HUES64 (cell line): ENCODE data around the gene SSBP4. TPM values are rescaled to one million over a fixed set of nuclear protein-coding genes. Genes with fewer than 3 reads are reported as not detected.
"Not testable (repeated sequence)": the region's sequence is repeated elsewhere in the genome, so short reads cannot be mapped to it uniquely, and the experiment has no call there.

Experiments
- H3K27ac ChIP-seq: 2 replicates; pipeline ENCODE4 v1.7.0; 2013; ENCODE audit warnings: low read depth, low read length, inconsistent platforms
- H3K27me3 ChIP-seq: 2 replicates; pipeline ENCODE4 v1.6.1; 2013; ENCODE audit warnings: mild to moderate bottlenecking, low read length; ENCODE audit not compliant: insufficient read depth
- H3K36me3 ChIP-seq: 2 replicates; pipeline ENCODE4 v1.6.1; 2013; ENCODE audit warnings: mild to moderate bottlenecking, low read length; ENCODE audit not compliant: insufficient read depth
- H3K4me1 ChIP-seq: 2 replicates; pipeline ENCODE4 v1.6.1; 2013; ENCODE audit warnings: mild to moderate bottlenecking, low read length, moderate library complexity; ENCODE audit not compliant: insufficient read depth
- H3K4me3 ChIP-seq: 2 replicates; pipeline ENCODE4 v1.5.1; 2013; ENCODE audit warnings: mild to moderate bottlenecking, low read length, moderate library complexity
- H3K9ac ChIP-seq: 2 replicates; pipeline ENCODE4 v1.6.1; 2013; ENCODE audit warnings: mild to moderate bottlenecking, low read depth, low read length
- H3K9me3 ChIP-seq: 2 replicates; pipeline ENCODE4 v1.6.1; 2013; ENCODE audit warnings: low read depth, low read length; ENCODE audit not compliant: insufficient read depth
- WGBS: fragments of 150-250, 120-280 bp; methylation state at CpG from one replicate; pipeline ENCODE4 v1.1.7; 2013; ENCODE audit warnings: missing lambda C conversion rate; 5-methylcytosine and 5-hydroxymethylcytosine counted together
- polyA plus RNA-seq, 2 experiments: library from polyadenylated mRNA; stranded (reverse); fragments of 50-300 nt; gene quantifications; one replicate each; pipeline ENCODE4 v1.2.3, GENCODE V29; 2013

SSBP4 gene
- 35.2 TPM for polyA plus RNA-seq (2013, experiment 1 of 2)
- 53.3 TPM for polyA plus RNA-seq (2013, experiment 2 of 2)

DNA sequence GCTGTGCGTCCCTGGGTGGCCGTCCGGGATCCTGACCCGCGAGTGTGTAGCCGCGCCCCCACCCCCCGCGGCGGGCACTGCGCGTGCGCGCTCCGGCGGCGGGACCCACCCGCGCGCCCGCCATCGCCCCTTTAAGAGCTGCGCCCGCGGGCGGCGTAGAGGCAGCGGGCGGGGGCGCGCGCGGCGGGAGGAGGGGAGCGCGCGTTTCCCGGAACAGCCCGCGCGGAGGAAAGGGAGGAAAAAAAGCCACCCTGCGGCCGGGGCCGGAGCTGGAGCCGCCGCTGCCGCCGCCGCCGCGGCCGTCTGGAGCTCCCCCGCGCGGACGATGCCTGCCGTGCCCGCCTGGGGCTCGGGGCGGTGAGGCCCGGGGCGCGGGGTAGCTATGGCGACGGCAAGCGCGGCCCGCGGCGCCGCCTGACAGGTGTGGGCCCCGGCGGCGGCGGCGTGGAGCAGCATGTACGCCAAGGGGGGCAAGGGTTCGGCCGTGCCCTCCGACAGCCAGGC lies at the start of gene SSBP4:
SSBP4 (plus strand) TSS at position 204 of the 504 bp plus-strand sequence; CDS start at position 455, 251 bp downstream.
- Histone ChIP-seq H3K4me1 (peaks cover 12% of the 10 kb centered on the region), H3K27me3 (peaks cover 27% of the 10 kb centered on the region), H3K9me3 (no peaks in the 10 kb centered on the region), H3K36me3 (no peaks in the 10 kb centered on the region), H3K27ac (no peak within 1 kb of the TSS), H3K9ac (peak within 1 kb of the TSS; percentile 61), H3K4me3 (peak within 1 kb of the TSS; percentile 59)
- WGBS, result under 1% methylated on average over 80 of the region's 80 CpGs

DNA sequence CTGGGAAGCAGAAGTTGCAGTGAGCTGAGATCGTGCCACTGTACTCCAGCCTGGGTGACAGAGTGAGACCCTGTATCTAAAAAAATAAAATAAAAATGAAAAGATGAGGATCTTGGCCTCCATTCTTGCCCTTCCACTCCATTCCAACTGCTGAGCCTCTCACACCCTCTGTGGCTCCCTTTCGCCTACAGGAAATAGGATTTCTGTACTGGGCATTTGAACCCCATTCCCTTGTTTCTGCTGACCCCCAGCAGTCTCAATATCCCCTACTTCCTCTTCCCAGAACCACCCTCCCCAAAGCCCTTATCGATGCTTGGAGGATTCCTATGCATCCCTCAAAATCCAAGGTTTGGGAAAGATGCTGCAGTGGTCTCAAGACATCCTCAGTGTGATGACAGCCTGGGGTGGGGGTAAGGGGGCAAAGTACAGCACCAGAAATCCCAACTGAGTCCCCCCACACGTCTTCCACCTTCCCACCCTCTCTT lies 45.7 kb upstream of the SSBP4 start:
- H3K4me1 ChIP-seq, result peaks cover 11% of the 10 kb centered on the region; the same call in 1 of the 2 replicates

DNA sequence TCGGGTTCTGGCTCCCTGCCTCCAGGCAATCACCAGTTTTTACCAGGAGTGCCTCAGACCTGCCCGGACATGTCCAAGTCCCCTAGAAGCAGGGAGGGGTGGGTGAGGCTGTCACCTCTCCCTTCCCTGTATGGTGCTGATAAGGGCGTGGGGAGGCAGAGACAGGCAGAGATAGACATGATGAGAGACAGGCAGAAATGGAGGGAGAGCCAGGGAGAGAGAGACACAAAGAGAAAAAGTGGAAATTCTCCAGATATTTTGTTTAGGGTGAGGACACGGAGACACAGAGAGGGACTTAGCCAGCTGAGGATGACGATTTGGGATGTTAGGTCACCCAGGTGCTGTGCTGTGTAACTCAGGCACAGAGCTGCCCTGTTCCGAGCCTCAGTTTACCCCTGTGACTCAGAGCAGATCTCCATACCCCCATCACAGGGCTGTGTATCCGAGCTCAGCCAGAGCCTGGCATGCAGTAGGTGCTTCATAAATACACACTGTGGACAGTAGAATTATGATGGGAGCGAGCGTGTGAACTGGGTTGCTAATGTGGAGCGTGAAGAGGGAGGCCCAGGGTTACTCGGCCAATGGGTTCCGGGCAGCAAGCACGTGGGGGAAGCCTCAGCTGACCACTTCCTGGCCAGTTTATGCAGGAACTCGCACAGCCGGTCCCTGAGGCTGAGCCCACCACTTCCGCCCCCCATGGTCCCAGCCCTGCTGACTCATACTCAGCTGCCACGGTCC lies 45.1 kb upstream of the SSBP4 start:
- 33% methylated on average over 17 of the region's 17 CpGs for WGBS
- H3K4me3 ChIP-seq, result no peak overlapping the region
- no peaks in the 10 kb centered on the region for H3K36me3 ChIP-seq
- H3K27ac ChIP-seq, result peak overlapping the region; percentile 85
- H3K4me1 ChIP-seq, result peaks cover 11% of the 10 kb centered on the region; the same call in 1 of the 2 replicates
- no peaks in the 10 kb centered on the region for H3K9me3 ChIP-seq
- no peaks in the 10 kb centered on the region for H3K27me3 ChIP-seq
- peak overlapping the region; percentile 58 for H3K9ac ChIP-seq

More for the DNA sequence above, 45.7 kb upstream of the SSBP4 start:
- 72% methylated on average over 4 of the region's 4 CpGs for WGBS
- no peak overlapping the region for H3K4me3 ChIP-seq
- H3K9ac ChIP-seq, result peak overlapping the region; percentile 58; the same call in 1 of the 2 replicates
- H3K36me3 ChIP-seq, result no peaks in the 10 kb centered on the region
- H3K9me3 ChIP-seq, result no peaks in the 10 kb centered on the region
- H3K27me3 ChIP-seq, result no peaks in the 10 kb centered on the region
- peak overlapping the region; percentile 85 for H3K27ac ChIP-seq

DNA sequence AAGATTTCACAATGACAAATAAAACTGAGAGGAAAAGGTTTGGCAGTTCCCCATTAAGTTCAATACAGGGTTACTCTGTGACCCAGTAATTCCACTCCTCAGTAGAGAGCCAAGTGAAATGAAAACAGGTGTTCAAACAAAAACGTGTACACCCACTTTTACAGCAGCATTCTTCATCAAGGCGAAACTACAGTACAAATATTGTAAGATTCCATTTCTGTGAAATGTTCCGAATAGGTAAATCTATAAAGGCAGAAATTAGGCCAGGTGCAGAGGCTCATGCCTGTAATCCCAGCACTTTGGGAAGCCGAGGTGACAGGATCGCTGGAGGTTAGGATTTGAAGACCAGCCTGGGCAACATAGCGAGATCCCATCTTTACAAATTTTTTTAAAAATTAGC lies 42.2 kb upstream of the SSBP4 start:
- no peaks in the 10 kb centered on the region for H3K9me3 ChIP-seq
- H3K27me3 ChIP-seq, result no peaks in the 10 kb centered on the region
- WGBS, result 98% methylated on average over 6 of the region's 6 CpGs
- no peak overlapping the region for H3K27ac ChIP-seq
- no peak overlapping the region for H3K9ac ChIP-seq
- H3K4me1 ChIP-seq, result peaks cover 11% of the 10 kb centered on the region; the same call in 1 of the 2 replicates
- no peak overlapping the region for H3K4me3 ChIP-seq
- H3K36me3 ChIP-seq, result no peaks in the 10 kb centered on the region

DNA sequence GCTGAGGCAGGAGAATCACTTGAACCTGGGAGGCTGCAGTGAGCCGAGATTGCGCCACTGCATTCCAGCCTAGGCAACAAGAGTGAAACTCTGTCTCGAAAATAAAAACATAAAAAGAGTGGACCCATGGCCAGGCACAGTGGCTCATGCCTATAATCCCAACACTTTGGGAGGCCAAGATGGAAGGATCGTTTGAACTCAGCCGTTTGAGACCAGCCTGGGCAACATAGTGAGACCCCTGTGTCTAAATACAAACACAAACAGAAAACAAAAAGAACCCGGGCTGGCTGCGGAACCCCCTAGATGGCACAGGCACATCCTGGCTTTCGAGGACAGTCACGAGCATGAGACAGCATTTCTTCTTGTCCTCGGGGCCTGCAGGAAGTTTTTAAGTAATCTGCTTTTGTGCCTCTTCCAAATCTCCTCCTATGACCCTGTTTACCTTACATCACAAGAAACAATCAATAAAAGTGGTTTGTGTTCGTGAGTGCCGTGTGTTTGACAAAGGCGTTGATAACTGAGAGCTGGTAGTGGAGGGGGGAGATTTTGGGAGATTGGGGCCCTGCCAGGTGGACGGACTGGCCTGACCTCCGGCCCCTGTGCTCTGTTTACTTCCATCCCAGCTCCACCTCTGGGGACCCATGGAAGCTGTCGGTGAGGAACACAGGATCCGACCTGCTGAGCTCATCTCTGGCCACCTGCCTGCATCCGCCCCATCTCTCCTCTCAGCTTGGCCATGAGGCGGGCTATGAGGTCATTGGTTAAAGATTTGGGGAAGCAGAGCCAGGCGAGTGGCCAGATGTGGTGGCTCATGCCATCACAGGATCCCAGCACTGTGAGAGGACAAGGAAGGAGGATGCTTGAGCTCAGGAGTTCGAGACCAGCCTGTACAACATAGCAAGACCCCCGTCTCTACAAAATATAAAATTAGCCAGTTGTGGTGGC lies 39.1 kb upstream of the SSBP4 start:
- H3K9ac ChIP-seq, result no peak overlapping the region
- no peaks in the 10 kb centered on the region for H3K9me3 ChIP-seq
- H3K4me1 ChIP-seq, result no peaks in the 10 kb centered on the region
- no peaks in the 10 kb centered on the region for H3K36me3 ChIP-seq
- no peak overlapping the region for H3K27ac ChIP-seq
- WGBS, result 83% methylated on average over 22 of the region's 22 CpGs
- H3K4me3 ChIP-seq, result no peak overlapping the region
- H3K27me3 ChIP-seq, result no peaks in the 10 kb centered on the region

DNA sequence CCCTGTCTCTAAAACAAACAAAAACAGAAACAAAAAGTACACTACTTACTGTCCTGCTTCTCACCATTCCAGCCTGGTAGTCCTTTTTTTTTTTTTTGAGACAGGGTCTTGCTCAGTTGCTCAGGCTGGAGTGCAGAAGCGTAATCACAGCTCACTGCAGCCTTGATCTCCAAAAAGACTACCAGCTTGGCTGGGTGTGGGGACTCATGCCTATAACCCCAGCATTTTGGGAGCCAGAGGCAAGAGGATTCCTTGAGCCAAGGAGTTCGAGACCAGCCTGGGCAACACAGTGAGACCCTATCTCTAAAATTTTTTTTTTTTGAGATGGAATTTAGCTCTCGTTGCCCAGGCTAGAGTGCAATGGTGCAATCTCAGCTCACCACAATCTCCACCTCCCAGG lies 38.4 kb upstream of the SSBP4 start:
- H3K4me1 ChIP-seq, result peaks cover 5% of the 10 kb centered on the region; the same call in 1 of the 2 replicates

DNA sequence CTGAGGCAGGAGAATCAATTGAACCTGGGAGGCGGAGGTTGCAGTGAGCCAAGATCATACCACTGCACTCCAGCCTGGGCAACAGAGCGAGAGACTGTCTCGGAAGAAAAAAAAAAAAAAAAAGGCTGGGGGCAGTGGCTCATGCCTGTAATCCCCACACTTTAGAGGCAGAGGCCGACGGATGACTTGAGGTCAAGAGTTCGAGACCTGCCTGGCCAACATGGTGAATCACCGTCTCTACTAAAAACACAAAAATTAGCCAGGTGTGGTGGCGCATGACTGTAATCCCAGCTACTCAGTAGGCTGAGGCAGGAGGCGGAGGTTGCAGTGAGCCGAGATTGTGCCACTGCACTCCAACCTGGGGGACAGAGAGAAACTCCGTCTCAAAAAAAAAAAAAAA lies 35.6 kb upstream of the SSBP4 start:
- H3K4me3 ChIP-seq, H3K9ac ChIP-seq, H3K4me1 ChIP-seq, H3K9me3 ChIP-seq, H3K27ac ChIP-seq, H3K36me3 ChIP-seq: not testable (repeated sequence)
- 92% methylated on average over 11 of the region's 11 CpGs for WGBS
- peaks cover 19% of the 10 kb centered on the region for H3K27me3 ChIP-seq

More for the DNA sequence above, 38.4 kb upstream of the SSBP4 start:
- Histone ChIP-seq H3K9ac (no peak overlapping the region), H3K4me3 (no peak overlapping the region), H3K27ac (no peak overlapping the region), H3K36me3 (no peaks in the 10 kb centered on the region), H3K27me3 (no peaks in the 10 kb centered on the region), H3K9me3 (no peaks in the 10 kb centered on the region)
- WGBS, result 78% methylated on average over 3 of the region's 3 CpGs

DNA sequence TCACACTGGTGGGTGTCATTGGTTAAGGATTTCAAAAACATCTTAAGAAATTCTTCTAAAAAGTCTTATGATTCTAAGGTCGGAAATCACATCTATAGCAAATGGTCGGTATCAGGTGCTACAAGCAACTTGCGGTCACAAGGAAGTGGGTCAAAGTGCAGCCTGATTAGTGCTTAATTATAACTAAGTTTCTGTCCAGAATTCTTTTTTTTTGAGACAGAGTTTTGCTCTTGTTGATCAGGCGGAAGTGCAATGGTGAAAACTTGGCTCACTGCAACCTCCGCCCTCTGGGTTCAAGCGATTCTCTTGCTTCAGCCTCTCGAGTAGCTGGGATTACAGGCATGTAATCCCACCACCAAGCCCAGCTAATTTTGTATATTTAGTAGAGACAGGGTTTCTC lies 34.4 kb upstream of the SSBP4 start:
- no peak overlapping the region for H3K4me3 ChIP-seq
- H3K27ac ChIP-seq, result no peak overlapping the region
- H3K9me3 ChIP-seq, result no peaks in the 10 kb centered on the region
- peaks cover 6% of the 10 kb centered on the region; the same call in 1 of the 2 replicates for H3K4me1 ChIP-seq
- peaks cover 25% of the 10 kb centered on the region for H3K27me3 ChIP-seq
- WGBS, result 93% methylated on average over 7 of the region's 7 CpGs
- no peaks in the 10 kb centered on the region for H3K36me3 ChIP-seq
- no peak overlapping the region for H3K9ac ChIP-seq

DNA sequence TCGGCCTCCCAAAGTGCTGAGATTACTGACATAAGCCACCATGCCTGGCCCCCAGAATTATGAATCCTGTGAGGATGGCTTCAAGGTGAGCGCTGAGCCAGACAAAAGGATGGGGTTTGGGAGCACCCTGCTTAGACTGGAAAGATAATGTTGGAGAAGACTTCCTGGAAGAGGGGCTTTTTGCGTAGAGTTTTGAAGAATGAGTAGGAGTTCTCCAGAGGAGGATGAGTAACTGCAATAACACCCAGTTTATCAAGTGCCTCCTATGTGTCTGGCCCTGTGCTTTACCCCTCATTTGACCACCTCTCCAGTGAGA lies 33.9 kb upstream of the SSBP4 start:
- no peak overlapping the region for H3K4me3 ChIP-seq
- H3K4me1 ChIP-seq, result peaks cover 6% of the 10 kb centered on the region; the same call in 1 of the 2 replicates
- H3K9me3 ChIP-seq, result no peaks in the 10 kb centered on the region
- H3K27me3 ChIP-seq, result peaks cover 25% of the 10 kb centered on the region
- no peak overlapping the region for H3K9ac ChIP-seq
- WGBS, result 93% methylated on average over 3 of the region's 3 CpGs
- H3K36me3 ChIP-seq, result no peaks in the 10 kb centered on the region
- H3K27ac ChIP-seq, result no peak overlapping the region

DNA sequence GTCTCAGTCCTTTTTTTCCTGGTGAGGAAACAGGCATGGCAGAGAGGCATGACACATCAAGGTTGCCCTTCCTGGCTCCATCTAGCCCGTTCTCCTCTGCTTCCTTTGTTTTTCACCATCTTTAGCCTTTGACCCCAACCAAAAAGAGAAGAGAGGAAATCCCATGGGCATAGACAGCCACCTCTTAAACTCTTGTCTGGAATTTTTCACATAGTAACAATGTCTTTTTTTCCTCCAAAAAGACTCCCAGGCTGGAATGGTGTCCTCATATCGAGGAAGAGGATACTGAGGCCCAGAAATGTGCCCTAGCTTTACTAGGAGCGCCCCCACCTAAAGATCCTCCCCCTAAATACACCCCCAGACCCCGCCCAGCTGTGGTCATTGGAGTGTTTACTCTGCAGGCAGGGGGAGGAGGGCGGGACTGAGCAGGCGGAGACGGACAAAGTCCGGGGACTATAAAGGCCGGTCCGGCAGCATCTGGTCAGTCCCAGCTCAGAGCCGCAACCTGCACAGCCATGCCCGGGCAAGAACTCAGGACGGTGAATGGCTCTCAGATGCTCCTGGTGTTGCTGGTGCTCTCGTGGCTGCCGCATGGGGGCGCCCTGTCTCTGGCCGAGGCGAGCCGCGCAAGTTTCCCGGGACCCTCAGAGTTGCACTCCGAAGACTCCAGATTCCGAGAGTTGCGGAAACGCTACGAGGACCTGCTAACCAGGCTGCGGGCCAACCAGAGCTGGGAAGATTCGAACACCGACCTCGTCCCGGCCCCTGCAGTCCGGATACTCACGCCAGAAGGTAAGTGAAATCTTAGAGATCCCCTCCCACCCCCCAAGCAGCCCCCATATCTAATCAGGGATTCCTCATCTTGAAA lies 33.3 kb upstream of the SSBP4 start, which contains the start of gene GDF15:
GDF15 (plus strand) TSS at position 484 of the 868 bp plus-strand sequence; CDS start at position 516, 32 bp downstream.
- 68% methylated on average over 33 of the region's 33 CpGs for WGBS
- 0 out of 2 replicates have a peak within 1 kb of the TSS, but pooled peaks have one; percentile 38 for H3K9ac ChIP-seq
- peaks cover 25% of the 10 kb centered on the region for H3K27me3 ChIP-seq
- peaks cover 6% of the 10 kb centered on the region; the same call in 1 of the 2 replicates for H3K4me1 ChIP-seq
- no peak within 1 kb of the TSS for H3K27ac ChIP-seq
- no peaks in the 10 kb centered on the region for H3K36me3 ChIP-seq
- H3K9me3 ChIP-seq, result no peaks in the 10 kb centered on the region
- peak within 1 kb of the TSS; percentile 34 for H3K4me3 ChIP-seq
